Right lobe of liver (tissue), 6 donors: ENCODE measurements around the gene UQCC2. TPM values are rescaled to one million over a fixed set of nuclear protein-coding genes. Genes with fewer than 3 reads are reported as not detected.

ENCODE experiments used
- ATAC-seq, 4 donors: fragments of 200-7000 bp; cut with Tn5 transposase; one replicate each; pipeline ENCODE4 v1.9.1; 2020; ENCODE audit warnings: mild to moderate bottlenecking in 4 of 4, moderate library complexity in 4 of 4
- DNase-seq, 3 donors: peaks; one replicate each; pipeline ENCODE4 v3.0.0-alpha.2; 2020
- H3K27ac ChIP-seq, 3 donors: fragments of 200-600 bp; one replicate each; pipeline ENCODE4 v1.8.0; 2022
- H3K27me3 ChIP-seq, 2 donors: fragments of 200-600 bp; one replicate each; pipeline ENCODE4 v1.8.0; 2022
- H3K36me3 ChIP-seq, 4 donors: fragments of 200-600 bp; sonication (generic) in 1 of 4; one replicate each; pipeline versions ENCODE4 v1.5.1 to v1.8.0; 2017 to 2022; ENCODE audit warnings: control low read depth in 1 of 4
- H3K4me1 ChIP-seq, 4 donors: fragments of 200-600 bp; sonication (generic) in 1 of 4; one replicate each; pipeline versions ENCODE4 v1.5.1 to v1.8.0; 2017 to 2022; ENCODE audit warnings: control low read depth in 1 of 4
- H3K4me3 ChIP-seq, 3 donors: fragments of 200-600 bp; one replicate each; pipeline ENCODE4 v1.8.0; 2022
- H3K9me3 ChIP-seq, 4 donors: fragments of 200-600 bp; sonication (generic) in 1 of 4; one replicate each; pipeline versions ENCODE4 v1.5.1 to v1.8.0; 2017 to 2022; ENCODE audit warnings: control low read depth in 1 of 4
- POLR2A ChIP-seq: fragments of 450-650 bp; IDR thresholded peaks from one replicate; pipeline ENCODE4 v1.6.1; 2017; ENCODE audit warnings: antibody characterized with exemption, mild to moderate bottlenecking
- WGBS: methylation state at CpG from one replicate; pipeline ENCODE4 v1.1.6; 2018; ENCODE audit warnings: low coverage, low lambda C conversion rate; ENCODE audit not compliant: insufficient coverage; ENCODE audit errors: missing lambda C conversion rate; 5-methylcytosine and 5-hydroxymethylcytosine counted together
- intact Hi-C, 2 donors: fragments of 100-400 bp; cut with DNase I; formaldehyde crosslinking; loops; one replicate each; pipeline versions ENCODE4 v1.11.2 to v1.14.1; 2022
- total RNA-seq, 6 experiments: library from RNA; depleted of rRNA in 2 of 6; stranded (reverse); fragments of >200 nt in 2 of 6; fragmentation: NEBNext Ultra II Directional in 3 of 6; extraction: Animal tissue kit (Norgen Biotek cat#: 25700) in 3 of 6; gene quantifications; one replicate each; pipeline versions ENCODE4 v1.1.0 to v1.2.4, GENCODE V29; 2016 to 2023
- TF ChIP-seq, protein P1 (sequence below), 4 donors: fragments of 200-600 bp in 3 of 4; fragments of 450-650 bp in 1 of 4; IDR thresholded peaks; one replicate each; pipeline versions ENCODE4 v1.5.1 to v1.8.0; 2016 to 2022; ENCODE audit warnings: antibody characterized with exemption in 4 of 4, mild to moderate bottlenecking in 2 of 4
- donor health status: DM: no; HTN: yes; CAD: no.
- donor health status: DM: no; HTN: no; CAD: no.
- donor health status: DM: no; HTN: no; CAD: no.
- donor health status: DM: no; HTN: yes; CAD: no.
- donor health status: DM: no; HTN: yes; CAD: no.

The UQCC2 gene
- total RNA-seq, 6 experiments from 2014 or later, result 23.7 to 38.4 (median 31.5) TPM

DNA sequence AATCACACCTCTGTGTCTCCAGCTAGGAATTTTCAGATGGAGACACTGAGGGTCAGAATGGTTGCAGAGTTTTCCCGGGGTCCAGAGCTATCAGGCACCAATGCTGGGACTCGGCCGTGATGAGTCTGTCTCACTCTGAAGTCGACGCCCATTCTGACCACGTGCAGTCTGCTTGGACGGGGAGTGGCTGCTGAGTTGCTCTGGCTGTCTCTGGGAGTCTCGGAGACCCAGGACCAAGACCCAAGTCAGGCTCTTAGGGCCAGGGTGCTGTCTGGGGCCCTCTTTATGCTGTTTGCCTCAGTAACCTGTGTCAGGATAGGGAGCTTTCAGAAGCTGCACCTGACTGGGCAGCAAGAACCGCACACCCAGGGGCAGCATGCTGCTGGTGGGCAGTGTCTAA lies 30.6 kb upstream of the UQCC2 start:
- no peaks in the 10 kb centered on the region for H3K27me3 ChIP-seq
- H3K4me1 ChIP-seq, result peaks cover 0 to 62% (median 22%) of the 10 kb centered on the region in 4 donors
- ATAC-seq (no peak), DNase-seq (no peak)
- no peaks in the 10 kb centered on the region for H3K36me3 ChIP-seq
- no peaks in the 10 kb centered on the region for H3K9me3 ChIP-seq
- H3K27ac ChIP-seq, result no peak overlapping the region
- intact Hi-C loops, result no loop called here
- WGBS, result no CpG with 5 or more reads among the region's 9 CpGs
- no peak for TF ChIP-seq POLR2A
- TF ChIP-seq, protein P1, sequence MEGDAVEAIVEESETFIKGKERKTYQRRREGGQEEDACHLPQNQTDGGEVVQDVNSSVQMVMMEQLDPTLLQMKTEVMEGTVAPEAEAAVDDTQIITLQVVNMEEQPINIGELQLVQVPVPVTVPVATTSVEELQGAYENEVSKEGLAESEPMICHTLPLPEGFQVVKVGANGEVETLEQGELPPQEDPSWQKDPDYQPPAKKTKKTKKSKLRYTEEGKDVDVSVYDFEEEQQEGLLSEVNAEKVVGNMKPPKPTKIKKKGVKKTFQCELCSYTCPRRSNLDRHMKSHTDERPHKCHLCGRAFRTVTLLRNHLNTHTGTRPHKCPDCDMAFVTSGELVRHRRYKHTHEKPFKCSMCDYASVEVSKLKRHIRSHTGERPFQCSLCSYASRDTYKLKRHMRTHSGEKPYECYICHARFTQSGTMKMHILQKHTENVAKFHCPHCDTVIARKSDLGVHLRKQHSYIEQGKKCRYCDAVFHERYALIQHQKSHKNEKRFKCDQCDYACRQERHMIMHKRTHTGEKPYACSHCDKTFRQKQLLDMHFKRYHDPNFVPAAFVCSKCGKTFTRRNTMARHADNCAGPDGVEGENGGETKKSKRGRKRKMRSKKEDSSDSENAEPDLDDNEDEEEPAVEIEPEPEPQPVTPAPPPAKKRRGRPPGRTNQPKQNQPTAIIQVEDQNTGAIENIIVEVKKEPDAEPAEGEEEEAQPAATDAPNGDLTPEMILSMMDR (IDR thresholded peaks at IDR 0.05), result no peak
- no peak overlapping the region for H3K4me3 ChIP-seq

DNA sequence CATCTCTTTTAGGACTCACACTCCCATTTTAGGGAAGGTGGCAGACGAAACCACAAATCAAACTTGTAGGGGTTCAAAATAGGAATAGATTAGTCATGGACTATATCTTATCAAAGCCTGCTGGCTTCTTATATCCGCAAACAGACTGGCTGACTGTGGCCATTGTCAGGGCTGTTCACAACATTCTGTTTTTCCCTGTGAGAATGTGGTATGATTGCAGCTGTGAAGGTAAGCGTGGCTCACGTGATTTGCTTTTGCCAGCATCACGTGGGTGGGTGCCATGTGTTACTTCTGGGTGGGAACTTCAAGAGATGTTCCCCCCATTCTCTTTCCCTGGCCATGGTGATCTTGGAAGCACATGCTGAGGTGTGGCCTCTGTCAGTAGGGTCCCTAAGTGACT lies 29.3 kb upstream of the UQCC2 start:
- Histone ChIP-seq H3K36me3 (no peaks in the 10 kb centered on the region), H3K27me3 (no peaks in the 10 kb centered on the region), H3K4me1 (peaks cover 0 to 54% (median 22%) of the 10 kb centered on the region in 4 donors), H3K9me3 (no peaks in the 10 kb centered on the region), H3K27ac (peak overlapping the region; percentile 49 to 83 (median 50)), H3K4me3 (no peak overlapping the region)
- TF ChIP-seq, protein P1 (IDR thresholded peaks at IDR 0.05), result no peak
- TF ChIP-seq POLR2A, result no peak
- no peak for ATAC-seq
- no peak for DNase-seq
- intact Hi-C loops, result no loop called here
- WGBS, result 36% methylated on average over 5 of the region's 5 CpGs

DNA sequence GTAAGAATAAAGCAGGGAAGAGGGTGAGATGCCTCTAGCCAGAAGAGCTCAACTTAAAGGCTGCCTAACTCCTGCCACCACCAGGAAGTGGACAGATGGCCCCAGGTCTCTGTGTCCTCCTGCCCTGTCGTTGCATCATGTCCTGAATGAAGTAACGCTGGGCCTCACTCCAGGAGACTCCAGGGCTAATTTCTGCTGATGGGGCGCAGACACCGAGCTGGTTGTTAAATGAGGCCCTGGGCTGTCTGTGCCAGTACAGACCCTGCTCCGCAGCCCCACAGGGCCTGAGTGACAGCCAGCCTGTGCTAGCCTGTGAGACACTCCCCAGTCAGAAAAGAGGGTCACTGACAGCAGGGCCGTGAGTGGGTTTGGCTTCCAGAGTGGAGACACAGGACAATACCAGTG lies 28.7 kb upstream of the UQCC2 start:
- intact Hi-C loops, result no loop called here
- Histone ChIP-seq H3K4me1 (peaks cover 0 to 48% (median 21%) of the 10 kb centered on the region in 4 donors), H3K36me3 (peaks cover 0 to 2% (median 0%) of the 10 kb centered on the region in 4 donors), H3K27ac (peak overlapping the region; percentile 49 to 83 (median 50)), H3K27me3 (no peaks in the 10 kb centered on the region), H3K9me3 (no peaks in the 10 kb centered on the region), H3K4me3 (no peak overlapping the region)
- ATAC-seq (peak; percentile 76 to 84 (median 80)), DNase-seq (peak; percentile 79 to 93 (median 87))
- WGBS, result 10% methylated on average over 4 of the region's 6 CpGs
- TF ChIP-seq, protein P1 (IDR thresholded peaks at IDR 0.05), result peak in 1 of 4 donors; percentile 18
- TF ChIP-seq POLR2A, result no peak

DNA sequence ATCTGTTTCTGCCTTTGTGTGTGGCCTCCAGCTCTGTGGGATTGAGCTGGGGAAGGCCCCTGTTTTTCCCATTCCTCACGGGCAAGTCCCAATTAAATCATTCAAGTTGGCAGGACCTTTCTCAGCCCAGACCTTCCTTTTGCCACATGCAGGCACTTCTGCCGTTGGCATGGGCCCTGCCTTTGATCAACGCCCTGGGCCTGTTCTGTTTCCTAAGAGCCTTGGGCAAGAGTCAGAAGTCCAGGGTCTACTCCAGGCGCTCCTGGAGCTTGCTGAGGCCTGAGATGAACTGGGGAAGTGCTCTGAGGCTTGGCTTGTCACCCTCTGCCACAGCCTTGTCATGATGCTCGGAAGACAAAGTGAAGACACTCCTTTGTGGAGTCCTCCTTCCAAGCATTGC lies 28.1 kb upstream of the UQCC2 start:
- intact Hi-C loops, result no loop called here
- TF ChIP-seq POLR2A, result no peak
- TF ChIP-seq, protein P1 (IDR thresholded peaks at IDR 0.05), result no peak
- no peaks in the 10 kb centered on the region for H3K27me3 ChIP-seq
- H3K27ac ChIP-seq, result peak overlapping the region; percentile 35 to 83 (median 50)
- peaks cover 0 to 3% (median 1%) of the 10 kb centered on the region in 4 donors for H3K36me3 ChIP-seq
- H3K9me3 ChIP-seq, result no peaks in the 10 kb centered on the region
- peaks cover 0 to 41% (median 17%) of the 10 kb centered on the region in 4 donors for H3K4me1 ChIP-seq
- DNase-seq, result peak; percentile 60 to 89 (median 83)
- 43% methylated on average over 3 of the region's 5 CpGs for WGBS
- H3K4me3 ChIP-seq, result no peak overlapping the region
- ATAC-seq, result peak; percentile 42 to 71 (median 58)
